Chondrocyte (in vitro differentiated cells): Measurements from ENCODE around the gene GLOD5. TPM values are rescaled to one million over a fixed set of nuclear protein-coding genes. Genes with fewer than 3 reads are reported as not detected.

ENCODE experiments used
- DNase-seq: peaks from one replicate; pipeline ENCODE4 v3.0.0; 2021; ENCODE audit warnings: mixed read lengths, low spot score
- H3K27ac Mint-ChIP-seq: one replicate; pipeline ENCODE4 v1.8.0; 2021; ENCODE audit warnings: mild to moderate bottlenecking, moderate library complexity, mixed read lengths; ENCODE audit not compliant: unreplicated experiment
- H3K27me3 Mint-ChIP-seq: 2 replicates; pipeline ENCODE4 v1.8.0; 2021; ENCODE audit warnings: low read depth, mixed read lengths
- H3K36me3 Mint-ChIP-seq: 2 replicates; pipeline ENCODE4 v1.8.0; 2021; ENCODE audit warnings: low read depth, mixed read lengths
- H3K4me1 Mint-ChIP-seq: 2 replicates; pipeline ENCODE4 v1.8.0; 2021; ENCODE audit warnings: low read depth, mild to moderate bottlenecking, mixed read lengths
- H3K4me3 Mint-ChIP-seq: one replicate; pipeline ENCODE4 v1.8.0; 2021; ENCODE audit warnings: mild to moderate bottlenecking, moderate library complexity, mixed read lengths; ENCODE audit not compliant: unreplicated experiment
- H3K9me3 Mint-ChIP-seq: 2 replicates; pipeline ENCODE4 v1.8.0; 2021; ENCODE audit warnings: low read depth, mixed read lengths
- total RNA-seq: library from RNA; stranded (reverse); gene quantifications from 3 replicates; pipeline ENCODE4 v1.2.1, GENCODE V29; 2021
- TF ChIP-seq, protein P1 (sequence below): fragments of 200-600 bp; sonication (generic); IDR thresholded peaks from 2 replicates; pipeline ENCODE4 v1.5.0; 2021; ENCODE audit warnings: antibody characterized with exemption, mild to moderate bottlenecking, moderate library complexity

GLOD5 gene
- total RNA-seq, 1 donor from 2014 or later: not detected

DNA sequence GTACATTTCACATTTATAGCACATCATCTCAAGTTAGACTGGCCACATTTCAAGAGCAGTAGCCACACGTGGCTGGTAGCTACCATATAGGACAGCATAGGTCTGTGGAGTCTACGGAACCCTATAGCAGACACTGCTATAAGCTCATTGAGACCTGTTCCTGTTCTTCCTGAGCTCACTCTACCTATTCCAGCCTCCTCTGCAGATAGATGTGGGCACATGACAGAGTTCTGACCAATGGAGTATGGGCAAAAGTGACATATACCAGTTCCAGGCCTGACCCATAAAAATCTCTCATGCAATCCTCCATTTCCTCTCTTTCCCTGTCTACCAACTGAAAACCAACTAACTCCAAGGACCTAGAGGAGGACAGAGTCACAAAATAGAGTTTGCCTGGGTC, 36.8 kb downstream of the GLOD5 start:
- H3K36me3 Mint-ChIP-seq: peaks cover 1% of the 10 kb centered on the region

DNA sequence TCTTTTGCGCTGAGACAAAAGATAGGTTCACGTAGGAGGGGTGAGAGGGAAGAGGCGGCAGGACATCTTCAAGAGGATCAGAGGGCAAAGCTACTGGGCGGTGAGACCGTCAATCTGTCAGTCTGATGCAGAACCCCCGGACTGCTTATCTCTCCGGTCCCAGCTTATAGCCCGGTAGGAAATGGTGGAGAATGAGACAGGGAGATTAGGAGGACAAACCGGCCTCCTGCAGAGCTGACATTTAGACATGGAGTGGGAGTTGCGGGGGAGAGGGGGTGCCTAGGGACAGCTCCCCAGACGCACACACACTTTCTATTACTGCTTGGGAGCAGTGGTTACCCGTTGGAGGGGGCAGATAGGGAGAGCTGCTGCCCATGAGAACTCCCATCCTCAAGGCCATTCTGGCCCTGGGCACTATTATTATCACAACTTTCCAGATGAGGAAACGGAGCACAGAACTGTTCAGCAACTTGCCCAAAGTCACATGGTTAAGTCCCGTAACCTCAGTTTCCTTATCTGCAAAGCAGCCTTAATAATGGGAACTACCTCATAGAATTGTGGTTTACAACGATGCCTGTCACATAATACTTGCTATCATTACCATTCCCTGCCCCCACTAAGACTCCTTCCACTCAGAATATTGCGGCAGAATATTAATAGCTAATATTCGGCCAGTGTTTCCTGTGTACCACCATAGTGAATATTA, 39.2 kb downstream of the GLOD5 start:
- Mint-ChIP-seq H3K36me3 (no peaks in the 10 kb centered on the region), H3K9me3 (peaks cover 12% of the 10 kb centered on the region), H3K27ac (peak overlapping the region; percentile 97), H3K4me1 (peaks cover 10% of the 10 kb centered on the region), H3K4me3 (peak overlapping the region; percentile 85), H3K27me3 (no peaks in the 10 kb centered on the region)
- TF ChIP-seq, protein P1, sequence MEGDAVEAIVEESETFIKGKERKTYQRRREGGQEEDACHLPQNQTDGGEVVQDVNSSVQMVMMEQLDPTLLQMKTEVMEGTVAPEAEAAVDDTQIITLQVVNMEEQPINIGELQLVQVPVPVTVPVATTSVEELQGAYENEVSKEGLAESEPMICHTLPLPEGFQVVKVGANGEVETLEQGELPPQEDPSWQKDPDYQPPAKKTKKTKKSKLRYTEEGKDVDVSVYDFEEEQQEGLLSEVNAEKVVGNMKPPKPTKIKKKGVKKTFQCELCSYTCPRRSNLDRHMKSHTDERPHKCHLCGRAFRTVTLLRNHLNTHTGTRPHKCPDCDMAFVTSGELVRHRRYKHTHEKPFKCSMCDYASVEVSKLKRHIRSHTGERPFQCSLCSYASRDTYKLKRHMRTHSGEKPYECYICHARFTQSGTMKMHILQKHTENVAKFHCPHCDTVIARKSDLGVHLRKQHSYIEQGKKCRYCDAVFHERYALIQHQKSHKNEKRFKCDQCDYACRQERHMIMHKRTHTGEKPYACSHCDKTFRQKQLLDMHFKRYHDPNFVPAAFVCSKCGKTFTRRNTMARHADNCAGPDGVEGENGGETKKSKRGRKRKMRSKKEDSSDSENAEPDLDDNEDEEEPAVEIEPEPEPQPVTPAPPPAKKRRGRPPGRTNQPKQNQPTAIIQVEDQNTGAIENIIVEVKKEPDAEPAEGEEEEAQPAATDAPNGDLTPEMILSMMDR: no peak
- no peak for DNase-seq

More for the DNA sequence above, 36.8 kb downstream of the GLOD5 start:
- peaks cover 3% of the 10 kb centered on the region for H3K9me3 Mint-ChIP-seq
- H3K4me3 Mint-ChIP-seq: no peak overlapping the region
- no peaks in the 10 kb centered on the region for H3K27me3 Mint-ChIP-seq
- peaks cover 18% of the 10 kb centered on the region for H3K4me1 Mint-ChIP-seq
- DNase-seq: no peak
- TF ChIP-seq, protein P1: no peak
- no peak overlapping the region for H3K27ac Mint-ChIP-seq

DNA sequence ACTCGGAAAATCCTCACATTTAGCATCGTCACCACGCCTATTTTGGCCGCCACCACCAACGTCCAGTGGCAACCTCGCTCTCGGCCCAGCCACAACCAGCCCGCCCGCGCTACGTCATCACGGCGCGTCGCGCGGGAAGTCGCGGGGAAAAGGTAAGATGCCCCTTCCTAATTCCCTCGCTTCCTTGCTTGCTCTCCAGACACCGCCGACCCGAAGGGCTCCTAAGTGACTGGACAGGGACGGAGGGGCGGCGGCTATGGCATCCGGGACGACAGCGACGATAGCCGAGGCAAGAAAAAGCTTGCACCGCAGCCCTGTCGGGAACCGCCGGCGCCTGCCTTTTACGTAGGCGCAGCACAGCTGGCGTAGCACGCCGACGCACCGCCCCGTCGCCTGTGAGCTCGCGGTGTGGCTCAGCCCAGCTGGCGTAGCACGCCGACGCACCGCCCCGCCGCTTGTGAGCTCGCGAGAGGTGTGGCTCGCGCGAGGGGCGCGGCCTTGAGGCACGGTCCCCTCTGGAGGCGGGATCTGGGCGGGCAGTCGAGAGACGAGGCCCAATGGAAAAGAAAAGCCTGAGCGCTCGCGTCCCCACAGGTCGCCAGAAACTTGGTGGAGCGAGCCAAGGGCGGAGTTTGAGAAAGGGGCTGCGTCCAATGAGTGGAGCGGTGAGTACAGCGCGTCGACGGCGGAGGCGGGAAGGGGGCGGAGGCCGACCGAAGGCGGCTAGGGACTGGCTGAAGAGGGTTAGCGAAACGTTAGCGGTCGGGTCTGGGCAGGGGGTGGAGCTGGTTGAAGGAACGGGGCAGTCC, 39.9 kb downstream of the GLOD5 start, which contains the start of gene HDAC6:
HDAC6 (plus strand) TSS at position 788 of the 809 bp plus-strand sequence. CDS start 626 bp downstream, outside the sequence.
- Mint-ChIP-seq H3K27ac (peak within 1 kb of the TSS; percentile 99), H3K4me3 (peak within 1 kb of the TSS; percentile 85), H3K4me1 (peaks cover 10% of the 10 kb centered on the region), H3K36me3 (no peaks in the 10 kb centered on the region), H3K9me3 (peaks cover 12% of the 10 kb centered on the region), H3K27me3 (no peaks in the 10 kb centered on the region)
- TF ChIP-seq, protein P1: no peak
- DNase-seq: peak; percentile 99

DNA sequence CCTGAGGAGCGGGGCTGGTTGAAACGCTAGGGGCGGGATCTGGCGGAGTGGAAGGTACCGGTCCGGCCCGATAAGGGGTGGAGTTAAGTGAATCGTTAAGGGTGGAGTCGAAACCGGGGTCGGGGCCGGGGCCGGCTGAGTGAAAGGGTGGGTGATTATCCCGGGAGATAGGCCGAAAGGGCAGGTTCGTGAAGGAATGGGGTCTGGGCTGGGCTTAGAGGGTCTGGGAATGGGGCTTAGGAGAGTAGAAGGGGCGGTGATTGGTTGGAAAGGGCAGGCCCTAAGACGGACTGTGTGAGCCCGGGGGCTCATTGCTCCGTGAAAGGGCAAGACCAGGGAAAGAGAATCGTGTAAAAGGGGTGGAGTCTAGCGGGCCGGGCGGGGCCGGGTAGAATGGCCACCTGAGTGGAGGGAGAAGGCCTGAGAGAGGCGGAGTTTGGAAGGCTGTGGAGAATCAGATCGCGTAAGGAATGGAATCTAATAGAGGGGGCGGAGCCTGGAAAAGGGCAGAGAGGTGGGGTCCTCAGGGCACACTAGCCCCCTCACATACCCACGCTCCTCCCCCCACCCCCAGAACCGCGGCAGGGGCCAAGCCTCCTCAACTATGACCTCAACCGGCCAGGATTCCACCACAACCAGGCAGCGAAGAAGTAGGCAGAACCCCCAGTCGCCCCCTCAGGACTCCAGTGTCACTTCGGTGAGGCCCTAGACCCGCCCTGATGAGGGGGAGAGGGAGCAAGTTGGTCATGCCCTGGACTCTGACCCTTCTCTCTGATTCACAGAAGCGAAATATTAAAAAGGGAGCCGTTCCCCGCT, 40.8 kb downstream of the GLOD5 start:
- H3K4me3 Mint-ChIP-seq: peak overlapping the region; percentile 85
- no peaks in the 10 kb centered on the region for H3K27me3 Mint-ChIP-seq
- no peak for DNase-seq
- TF ChIP-seq, protein P1: no peak
- H3K9me3 Mint-ChIP-seq: peaks cover 12% of the 10 kb centered on the region
- H3K4me1 Mint-ChIP-seq: peaks cover 10% of the 10 kb centered on the region
- H3K27ac Mint-ChIP-seq: peak overlapping the region; percentile 99
- H3K36me3 Mint-ChIP-seq: no peaks in the 10 kb centered on the region

DNA sequence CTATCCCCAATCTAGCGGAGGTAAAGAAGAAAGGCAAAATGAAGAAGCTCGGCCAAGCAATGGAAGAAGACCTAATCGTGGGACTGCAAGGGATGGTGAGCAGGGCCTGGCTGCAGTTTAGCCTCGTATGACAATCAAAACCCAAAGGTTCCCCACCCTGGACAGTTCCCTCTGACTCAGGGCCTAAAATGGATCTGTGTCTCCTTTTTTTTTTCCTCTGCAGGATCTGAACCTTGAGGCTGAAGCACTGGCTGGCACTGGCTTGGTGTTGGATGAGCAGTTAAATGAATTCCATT, 41.3 kb downstream of the GLOD5 start:
- TF ChIP-seq, protein P1: no peak
- H3K4me1 Mint-ChIP-seq: peaks cover 10% of the 10 kb centered on the region
- peaks cover 12% of the 10 kb centered on the region for H3K9me3 Mint-ChIP-seq
- H3K27me3 Mint-ChIP-seq: no peaks in the 10 kb centered on the region
- no peak for DNase-seq
- no peaks in the 10 kb centered on the region for H3K36me3 Mint-ChIP-seq
- peak overlapping the region; percentile 99 for H3K27ac Mint-ChIP-seq
- peak overlapping the region; percentile 85 for H3K4me3 Mint-ChIP-seq
